WTC11 (cell line): Measurements from ENCODE around the gene CREG2. TPM values are rescaled to one million over a fixed set of nuclear protein-coding genes. Genes with fewer than 3 reads are reported as not detected.
"Not testable (repeated sequence)": the region's sequence is repeated elsewhere in the genome, so short reads cannot be mapped to it uniquely, and the experiment has no call there.

ENCODE experiments used
- ATAC-seq: fragments of 200-7000 bp; cut with Tn5 transposase; 2 replicates; pipeline ENCODE4 v1.10.0; 2021; ENCODE audit warnings: mild to moderate bottlenecking, moderate library complexity
- CTCF ChIA-PET: fragments of 300-600 bp; sonication (Branson Sonifier 250); formaldehyde crosslinking; loops from one replicate; lab custom pipeline; 2021; ENCODE audit warnings: antibody characterized with exemption; lab: Charles Lee
- POLR2A ChIA-PET: fragments of 350-600 bp; sonication (Branson Sonifier 250); formaldehyde crosslinking; loops from one replicate; lab custom pipeline; 2021; ENCODE audit warnings: antibody characterized with exemption; lab: Charles Lee
- DNase-seq: peaks from one replicate; pipeline ENCODE4 v3.0.0; 2021; ENCODE audit warnings: low spot score
- H3K27ac Mint-ChIP-seq: 2 replicates; pipeline ENCODE4 v1.8.0; 2021; ENCODE audit warnings: mixed read lengths
- H3K27me3 Mint-ChIP-seq: 2 replicates; pipeline ENCODE4 v1.8.0; 2021; ENCODE audit warnings: low read depth, mild to moderate bottlenecking, moderate library complexity, mixed read lengths
- H3K36me3 Mint-ChIP-seq: 2 replicates; pipeline ENCODE4 v1.8.0; 2021; ENCODE audit warnings: mixed read lengths
- H3K4me1 Mint-ChIP-seq: 2 replicates; pipeline ENCODE4 v1.8.0; 2022; ENCODE audit warnings: mixed read lengths
- H3K4me3 Mint-ChIP-seq: 2 replicates; pipeline ENCODE4 v1.8.0; 2021; ENCODE audit warnings: mild to moderate bottlenecking, moderate library complexity, mixed read lengths
- H3K9me3 Mint-ChIP-seq: 2 replicates; pipeline ENCODE4 v1.8.0; 2021; ENCODE audit warnings: mixed read lengths
- ATF2 ChIP-seq: sonication (generic); formaldehyde crosslinking; IDR thresholded peaks from 2 replicates; pipeline ENCODE4 v1.8.1; 2022; ENCODE audit warnings: low read depth, missing genetic modification reagents, borderline replicate concordance
- IRF1 ChIP-seq: sonication (generic); formaldehyde crosslinking; IDR thresholded peaks from 2 replicates; pipeline ENCODE4 v1.8.0; 2023; ENCODE audit warnings: missing genetic modification reagents
- IRF2 ChIP-seq: sonication (generic); formaldehyde crosslinking; IDR thresholded peaks from 2 replicates; pipeline ENCODE4 v1.8.0; 2022; ENCODE audit warnings: low read depth, missing genetic modification reagents, borderline replicate concordance
- JAZF1 ChIP-seq: fragments of 250-450 bp; sonication (Bioruptor Pico); IDR thresholded peaks from 2 replicates; pipeline ENCODE4 v1.9.0; 2021; ENCODE audit warnings: moderate library complexity, mild to moderate bottlenecking, inconsistent platforms
- MLX ChIP-seq: sonication (generic); formaldehyde crosslinking; IDR thresholded peaks from 2 replicates; pipeline ENCODE4 v1.8.1; 2023; ENCODE audit warnings: mild to moderate bottlenecking, missing genetic modification reagents, moderate library complexity
- MXD4 ChIP-seq: fragments of 250-450 bp; sonication (Bioruptor Pico); IDR thresholded peaks from 2 replicates; pipeline ENCODE4 v1.8.0; 2021; ENCODE audit warnings: mild to moderate bottlenecking, moderate library complexity, borderline replicate concordance
- NFATC4 ChIP-seq: fragments of 250-450 bp; sonication (Bioruptor Pico); IDR thresholded peaks from 2 replicates; pipeline ENCODE4 v1.9.0; 2021; ENCODE audit warnings: mild to moderate bottlenecking
- NFYB ChIP-seq: sonication (generic); formaldehyde crosslinking; conservative IDR thresholded peaks from 2 replicates; pipeline ENCODE4 v1.8.0; 2022; ENCODE audit warnings: low read depth, missing genetic modification reagents
- PRRX2 ChIP-seq: fragments of 250-450 bp; sonication (Bioruptor Pico); IDR thresholded peaks from 2 replicates; pipeline ENCODE4 v1.8.0; 2021; ENCODE audit warnings: mild to moderate bottlenecking
- TEAD4 ChIP-seq: sonication (generic); formaldehyde crosslinking; IDR thresholded peaks from 2 replicates; pipeline ENCODE4 v1.8.0; 2022; ENCODE audit warnings: mild to moderate bottlenecking, missing genetic modification reagents
- ZNF219 ChIP-seq: sonication (generic); formaldehyde crosslinking; IDR thresholded peaks from 2 replicates; pipeline ENCODE4 v1.8.0; 2023; ENCODE audit warnings: missing genetic modification reagents, mild to moderate bottlenecking, borderline replicate concordance
- ZNF263 ChIP-seq: sonication (generic); formaldehyde crosslinking; IDR thresholded peaks from 2 replicates; pipeline ENCODE4 v1.8.1; 2022; ENCODE audit warnings: low read depth, mild to moderate bottlenecking, moderate library complexity, missing genetic modification reagents
- ZNF396 ChIP-seq: fragments of 250-450 bp; sonication (Bioruptor Pico); IDR thresholded peaks from 2 replicates; pipeline ENCODE4 v1.8.0; 2021; ENCODE audit warnings: mild to moderate bottlenecking, moderate library complexity, borderline replicate concordance
- ZNF423 ChIP-seq: fragments of 250-450 bp; sonication (Bioruptor Pico); IDR thresholded peaks from 2 replicates; pipeline ENCODE4 v2.1.2; 2022; ENCODE audit warnings: mild to moderate bottlenecking, moderate library complexity
- total RNA-seq: library from RNA; stranded (reverse); gene quantifications from 3 replicates; pipeline ENCODE4 v1.2.3, GENCODE V29; 2021
- TF ChIP-seq, protein P1 (sequence below): sonication (generic); formaldehyde crosslinking; IDR thresholded peaks from 2 replicates; pipeline ENCODE4 v1.8.0; 2023; ENCODE audit warnings: missing genetic modification reagents, mild to moderate bottlenecking, borderline replicate concordance
- TF ChIP-seq, protein P2 (sequence below): sonication (generic); formaldehyde crosslinking; IDR thresholded peaks from 2 replicates; pipeline ENCODE4 v1.8.0; 2022; ENCODE audit warnings: mild to moderate bottlenecking, missing genetic modification reagents

Gene CREG2
- total RNA-seq, 1 experiment from 2014 or later = 1.6 TPM

DNA sequence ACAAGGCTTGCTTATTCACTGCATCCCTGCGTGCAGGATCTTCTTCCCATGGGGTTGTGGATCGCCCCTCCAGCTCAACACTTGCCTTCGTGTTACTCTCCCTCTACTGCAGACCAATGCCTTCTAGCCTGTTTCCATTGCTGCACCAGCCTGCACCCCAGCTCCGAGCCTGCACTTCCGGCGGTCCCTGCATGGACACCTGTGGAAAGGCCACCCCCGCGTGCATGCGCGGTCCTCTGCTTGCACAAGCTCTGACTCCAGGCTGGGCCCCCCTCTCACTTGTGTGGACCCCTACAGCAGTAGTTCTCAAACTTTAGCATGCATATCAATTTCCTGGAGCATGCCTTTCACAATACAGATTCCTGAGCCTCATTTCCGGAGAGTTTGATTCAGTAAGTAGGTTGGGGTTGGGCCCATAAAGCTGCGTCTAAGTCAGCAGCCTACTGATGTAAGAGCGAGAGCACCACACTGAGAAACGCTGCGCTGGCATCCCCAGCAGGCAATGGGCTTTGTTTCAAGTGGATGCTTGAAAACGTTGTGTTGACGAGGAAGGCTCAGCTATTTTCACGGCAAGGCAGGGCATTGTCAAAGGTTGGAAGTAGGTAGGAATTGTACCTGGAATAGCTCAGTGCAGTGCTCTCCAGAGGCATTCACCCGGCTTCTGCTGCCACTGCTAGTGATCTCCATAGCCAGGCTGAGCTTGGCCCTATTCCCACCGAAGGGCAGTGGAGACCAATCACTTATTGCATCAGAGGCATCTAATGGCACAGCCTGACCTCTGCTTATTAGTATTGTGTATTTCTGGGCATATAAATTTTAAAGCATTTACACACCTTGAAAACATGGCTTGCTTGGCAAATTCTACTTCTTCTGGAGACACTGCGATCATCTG lies 32.6 kb downstream of the CREG2 start:
- DNase-seq = no peak
- ChIA-PET POLR2A (no interaction called here), CTCF (interaction anchor here (0.5 to 2.3 kb wide), 5 partner anchors 13 to 137 kb away, joined by 3 to 19 read pairs (median 5); partner anchors contain the start of gene CREG2)
- H3K36me3 Mint-ChIP-seq = no peaks in the 10 kb centered on the region
- H3K9me3 Mint-ChIP-seq = no peaks in the 10 kb centered on the region
- no peak overlapping the region for H3K27ac Mint-ChIP-seq
- H3K4me1 Mint-ChIP-seq = peaks cover 17% of the 10 kb centered on the region
- TF ChIP-seq, protein P1, sequence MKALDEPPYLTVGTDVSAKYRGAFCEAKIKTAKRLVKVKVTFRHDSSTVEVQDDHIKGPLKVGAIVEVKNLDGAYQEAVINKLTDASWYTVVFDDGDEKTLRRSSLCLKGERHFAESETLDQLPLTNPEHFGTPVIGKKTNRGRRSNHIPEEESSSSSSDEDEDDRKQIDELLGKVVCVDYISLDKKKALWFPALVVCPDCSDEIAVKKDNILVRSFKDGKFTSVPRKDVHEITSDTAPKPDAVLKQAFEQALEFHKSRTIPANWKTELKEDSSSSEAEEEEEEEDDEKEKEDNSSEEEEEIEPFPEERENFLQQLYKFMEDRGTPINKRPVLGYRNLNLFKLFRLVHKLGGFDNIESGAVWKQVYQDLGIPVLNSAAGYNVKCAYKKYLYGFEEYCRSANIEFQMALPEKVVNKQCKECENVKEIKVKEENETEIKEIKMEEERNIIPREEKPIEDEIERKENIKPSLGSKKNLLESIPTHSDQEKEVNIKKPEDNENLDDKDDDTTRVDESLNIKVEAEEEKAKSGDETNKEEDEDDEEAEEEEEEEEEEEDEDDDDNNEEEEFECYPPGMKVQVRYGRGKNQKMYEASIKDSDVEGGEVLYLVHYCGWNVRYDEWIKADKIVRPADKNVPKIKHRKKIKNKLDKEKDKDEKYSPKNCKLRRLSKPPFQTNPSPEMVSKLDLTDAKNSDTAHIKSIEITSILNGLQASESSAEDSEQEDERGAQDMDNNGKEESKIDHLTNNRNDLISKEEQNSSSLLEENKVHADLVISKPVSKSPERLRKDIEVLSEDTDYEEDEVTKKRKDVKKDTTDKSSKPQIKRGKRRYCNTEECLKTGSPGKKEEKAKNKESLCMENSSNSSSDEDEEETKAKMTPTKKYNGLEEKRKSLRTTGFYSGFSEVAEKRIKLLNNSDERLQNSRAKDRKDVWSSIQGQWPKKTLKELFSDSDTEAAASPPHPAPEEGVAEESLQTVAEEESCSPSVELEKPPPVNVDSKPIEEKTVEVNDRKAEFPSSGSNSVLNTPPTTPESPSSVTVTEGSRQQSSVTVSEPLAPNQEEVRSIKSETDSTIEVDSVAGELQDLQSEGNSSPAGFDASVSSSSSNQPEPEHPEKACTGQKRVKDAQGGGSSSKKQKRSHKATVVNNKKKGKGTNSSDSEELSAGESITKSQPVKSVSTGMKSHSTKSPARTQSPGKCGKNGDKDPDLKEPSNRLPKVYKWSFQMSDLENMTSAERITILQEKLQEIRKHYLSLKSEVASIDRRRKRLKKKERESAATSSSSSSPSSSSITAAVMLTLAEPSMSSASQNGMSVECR (CRISPR knock-in tag) = no peak
- TF ChIP-seq ZNF263 (no peak), NFYB (CRISPR knock-in tag) (no peak), ATF2 (CRISPR knock-in tag) (no peak), MLX (no peak), ZNF396 (CRISPR knock-in tag) (no peak), JAZF1 (CRISPR knock-in tag) (no peak), PRRX2 (CRISPR knock-in tag) (no peak), ZNF423 (CRISPR knock-in tag) (no peak), TEAD4 (CRISPR knock-in tag) (no peak), ZNF219 (CRISPR knock-in tag) (no peak), MXD4 (no peak), IRF2 (CRISPR knock-in tag) (no peak), IRF1 (CRISPR knock-in tag) (no peak), NFATC4 (CRISPR knock-in tag) (no peak)
- TF ChIP-seq, protein P2, sequence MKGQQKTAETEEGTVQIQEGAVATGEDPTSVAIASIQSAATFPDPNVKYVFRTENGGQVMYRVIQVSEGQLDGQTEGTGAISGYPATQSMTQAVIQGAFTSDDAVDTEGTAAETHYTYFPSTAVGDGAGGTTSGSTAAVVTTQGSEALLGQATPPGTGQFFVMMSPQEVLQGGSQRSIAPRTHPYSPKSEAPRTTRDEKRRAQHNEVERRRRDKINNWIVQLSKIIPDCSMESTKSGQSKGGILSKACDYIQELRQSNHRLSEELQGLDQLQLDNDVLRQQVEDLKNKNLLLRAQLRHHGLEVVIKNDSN (CRISPR knock-in tag) = no peak
- H3K27me3 Mint-ChIP-seq = no peaks in the 10 kb centered on the region; the same call in 1 of the 2 replicates
- no peak; the same call in 1 of the 2 replicates for ATAC-seq
- no peak overlapping the region for H3K4me3 Mint-ChIP-seq

GRCh38 chr2:101352631-101353030 lies 34.7 kb downstream of the CREG2 start:
- POLR2A ChIA-PET, H3K9me3 Mint-ChIP-seq, H3K27ac Mint-ChIP-seq, DNase-seq, ATAC-seq, H3K36me3 Mint-ChIP-seq, H3K27me3 Mint-ChIP-seq, H3K4me3 Mint-ChIP-seq: not testable (repeated sequence)
- CTCF ChIA-PET = interaction anchor here (0.8 to 1.5 kb wide), 3 partner anchors 10 to 34 kb away, joined by 3 to 4 read pairs (median 3); partner anchors contain the start of gene CREG2
- H3K4me1 Mint-ChIP-seq = peaks cover 14% of the 10 kb centered on the region
